ENCODE results near the gene CD58. TPM values are rescaled to one million over a fixed set of nuclear protein-coding genes. Genes with fewer than 3 reads are reported as not detected.
A peak's percentile ranks its signal among the peaks of the same experiment; 100 is the strongest.

CD58 gene
- total RNA-seq, 1 experiment from 2014 or later = 11.0 TPM

DNA sequence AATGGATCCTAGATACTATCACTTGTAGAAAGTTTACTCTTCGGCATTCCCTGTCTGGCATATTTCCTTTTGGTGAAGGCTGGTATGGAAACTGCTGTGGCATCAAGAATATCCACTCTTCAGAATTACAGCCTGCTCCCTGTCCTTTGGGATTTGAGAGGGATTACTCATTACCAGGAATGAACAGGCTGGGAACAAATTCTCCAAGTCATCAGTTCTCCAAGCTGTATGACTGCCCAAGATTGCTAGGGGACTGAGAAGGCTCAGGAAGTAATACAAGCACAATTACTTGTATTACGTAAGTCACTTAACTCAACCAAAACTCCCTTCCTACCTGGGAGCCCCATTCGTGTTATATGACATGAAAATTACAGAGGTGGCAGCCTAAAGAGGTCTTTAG, 49.6 kb downstream of the CD58 start:
- Mint-ChIP-seq H3K4me3 (ENCODE audit: unreplicated experiment) (no peak overlapping the region), H3K36me3 (ENCODE audit: insufficient read depth, unreplicated experiment) (no peaks in the 10 kb centered on the region), H3K9me3 (ENCODE audit: unreplicated experiment) (no peaks in the 10 kb centered on the region), H3K27me3 (ENCODE audit: insufficient read depth, unreplicated experiment) (no peaks in the 10 kb centered on the region), H3K4me1 (ENCODE audit: insufficient read depth, unreplicated experiment) (peaks cover 4% of the 10 kb centered on the region), H3K27ac (ENCODE audit: low read depth, unreplicated experiment) (no peak overlapping the region)
- BruUV-seq (replicated peaks) = no TSS peak
- ChIA-PET CTCF (interaction anchor here (1.5 kb wide), 1 partner anchor 36 kb away, joined by 6 read pairs; no protein-coding TSS in a partner anchor), POLR2A (no interaction called here)
- peak; percentile 61 for DNase-seq (ENCODE audit: unreplicated experiment)
- intact Hi-C loops (cut with micrococcal nuclease) = no loop called here
- TF ChIP-seq, protein P1, sequence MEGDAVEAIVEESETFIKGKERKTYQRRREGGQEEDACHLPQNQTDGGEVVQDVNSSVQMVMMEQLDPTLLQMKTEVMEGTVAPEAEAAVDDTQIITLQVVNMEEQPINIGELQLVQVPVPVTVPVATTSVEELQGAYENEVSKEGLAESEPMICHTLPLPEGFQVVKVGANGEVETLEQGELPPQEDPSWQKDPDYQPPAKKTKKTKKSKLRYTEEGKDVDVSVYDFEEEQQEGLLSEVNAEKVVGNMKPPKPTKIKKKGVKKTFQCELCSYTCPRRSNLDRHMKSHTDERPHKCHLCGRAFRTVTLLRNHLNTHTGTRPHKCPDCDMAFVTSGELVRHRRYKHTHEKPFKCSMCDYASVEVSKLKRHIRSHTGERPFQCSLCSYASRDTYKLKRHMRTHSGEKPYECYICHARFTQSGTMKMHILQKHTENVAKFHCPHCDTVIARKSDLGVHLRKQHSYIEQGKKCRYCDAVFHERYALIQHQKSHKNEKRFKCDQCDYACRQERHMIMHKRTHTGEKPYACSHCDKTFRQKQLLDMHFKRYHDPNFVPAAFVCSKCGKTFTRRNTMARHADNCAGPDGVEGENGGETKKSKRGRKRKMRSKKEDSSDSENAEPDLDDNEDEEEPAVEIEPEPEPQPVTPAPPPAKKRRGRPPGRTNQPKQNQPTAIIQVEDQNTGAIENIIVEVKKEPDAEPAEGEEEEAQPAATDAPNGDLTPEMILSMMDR (IDR thresholded peaks at IDR 0.05; ENCODE audit: unreplicated experiment) = no peak

DNA sequence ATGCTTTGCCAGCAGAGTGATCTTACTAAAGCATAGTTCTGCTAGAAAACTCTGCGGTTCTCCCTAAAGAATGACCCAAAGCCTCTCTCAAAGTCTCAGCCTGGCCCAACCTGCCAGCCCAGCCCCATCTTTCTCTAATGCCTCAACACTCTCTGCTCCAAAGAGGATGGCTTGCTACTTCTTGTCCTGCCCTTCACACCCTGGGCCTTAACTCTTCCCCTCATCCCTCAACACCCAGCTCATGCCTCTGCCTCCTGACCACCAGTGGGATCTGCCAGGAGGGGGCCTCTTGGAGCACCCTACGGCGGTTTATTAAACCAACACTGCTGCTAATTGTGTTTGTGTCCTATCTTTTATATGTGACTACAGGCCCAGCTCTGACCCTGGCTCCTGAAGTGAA, 52.4 kb downstream of the CD58 start:
- H3K27ac Mint-ChIP-seq (ENCODE audit: low read depth, unreplicated experiment) = no peak overlapping the region
- no peak overlapping the region for H3K4me3 Mint-ChIP-seq (ENCODE audit: unreplicated experiment)
- CTCF ChIA-PET = no interaction called here
- BruUV-seq (replicated peaks) = no TSS peak
- intact Hi-C loops (cut with micrococcal nuclease) = no loop called here
- no peaks in the 10 kb centered on the region for H3K9me3 Mint-ChIP-seq (ENCODE audit: unreplicated experiment)
- peaks cover 15% of the 10 kb centered on the region for H3K4me1 Mint-ChIP-seq (ENCODE audit: insufficient read depth, unreplicated experiment)
- TF ChIP-seq, protein P1 (IDR thresholded peaks at IDR 0.05; ENCODE audit: unreplicated experiment) = no peak
- peaks cover 6% of the 10 kb centered on the region for H3K36me3 Mint-ChIP-seq (ENCODE audit: insufficient read depth, unreplicated experiment)
- H3K27me3 Mint-ChIP-seq (ENCODE audit: insufficient read depth, unreplicated experiment) = no peaks in the 10 kb centered on the region
- DNase-seq (ENCODE audit: unreplicated experiment) = no peak
- POLR2A ChIA-PET = interaction anchor here (0.9 kb wide), 1 partner anchor 17 kb away, joined by 3 read pairs; no protein-coding TSS in a partner anchor

DNA sequence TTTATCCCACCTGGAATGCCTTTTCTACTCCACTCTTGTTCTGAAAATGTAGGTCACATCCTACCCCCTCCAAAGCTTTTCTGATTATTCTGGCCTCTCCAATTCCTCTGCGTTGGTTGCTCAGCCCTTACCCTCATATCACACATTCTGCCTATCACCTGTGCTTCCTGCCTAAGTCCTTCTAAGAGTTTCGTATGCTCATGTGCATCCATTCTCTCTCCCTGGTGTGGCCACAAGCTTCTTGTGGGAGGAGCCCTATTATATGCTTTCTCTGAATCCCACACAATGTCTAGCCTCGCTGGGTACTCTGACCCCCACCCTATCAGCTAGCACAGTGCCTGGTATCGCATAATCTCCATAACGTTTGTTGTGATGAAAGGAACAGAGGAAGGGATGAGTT, 54.2 kb downstream of the CD58 start:
- Mint-ChIP-seq H3K27me3 (ENCODE audit: insufficient read depth, unreplicated experiment) (no peaks in the 10 kb centered on the region), H3K4me1 (ENCODE audit: insufficient read depth, unreplicated experiment) (peaks cover 18% of the 10 kb centered on the region), H3K4me3 (ENCODE audit: unreplicated experiment) (no peak overlapping the region), H3K9me3 (ENCODE audit: unreplicated experiment) (peaks cover 4% of the 10 kb centered on the region), H3K36me3 (ENCODE audit: insufficient read depth, unreplicated experiment) (peaks cover 10% of the 10 kb centered on the region), H3K27ac (ENCODE audit: low read depth, unreplicated experiment) (no peak overlapping the region)
- DNase-seq (ENCODE audit: unreplicated experiment) = no peak
- intact Hi-C loops (cut with micrococcal nuclease) = no loop called here
- POLR2A ChIA-PET = interaction anchor here (0.8 kb wide), 1 partner anchor 21 kb away, joined by 4 read pairs; no protein-coding TSS in a partner anchor
- TF ChIP-seq, protein P1 (IDR thresholded peaks at IDR 0.05; ENCODE audit: unreplicated experiment) = no peak
- CTCF ChIA-PET = interaction anchor here (0.7 to 1.5 kb wide), 2 partner anchors 31 to 378 kb away, joined by 3 read pairs; no protein-coding TSS in a partner anchor
- BruUV-seq (replicated peaks) = no TSS peak

DNA sequence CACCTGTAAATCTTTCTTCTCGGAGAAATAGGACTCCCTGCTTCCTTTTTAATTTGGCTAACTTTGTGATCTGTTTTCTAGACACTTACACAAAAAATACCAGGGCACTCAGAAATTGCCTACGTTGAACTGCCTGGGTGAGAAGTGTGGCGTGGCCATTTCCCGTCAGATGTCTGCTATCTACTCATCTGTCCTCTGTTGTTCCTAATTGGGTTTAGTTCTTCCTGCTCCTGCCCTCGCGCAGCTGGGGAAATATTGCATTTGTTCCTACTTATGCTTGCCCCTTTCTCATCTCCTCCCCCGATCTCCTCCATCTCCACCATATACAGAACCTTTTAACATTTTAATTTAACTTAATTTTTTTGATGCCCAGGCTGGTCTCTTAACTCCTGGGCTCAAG, 55.1 kb downstream of the CD58 start:
- Mint-ChIP-seq H3K27ac (ENCODE audit: low read depth, unreplicated experiment) (peak overlapping the region; percentile 57), H3K36me3 (ENCODE audit: insufficient read depth, unreplicated experiment) (peaks cover 10% of the 10 kb centered on the region), H3K4me3 (ENCODE audit: unreplicated experiment) (no peak overlapping the region), H3K4me1 (ENCODE audit: insufficient read depth, unreplicated experiment) (peaks cover 23% of the 10 kb centered on the region), H3K27me3 (ENCODE audit: insufficient read depth, unreplicated experiment) (no peaks in the 10 kb centered on the region), H3K9me3 (ENCODE audit: unreplicated experiment) (peaks cover 10% of the 10 kb centered on the region)
- CTCF ChIA-PET = interaction anchor here (0.5 to 1.0 kb wide), 4 partner anchors 9 to 493 kb away, joined by 3 to 4 read pairs (median 3); no protein-coding TSS in a partner anchor
- no TSS peak for BruUV-seq (replicated peaks)
- intact Hi-C loops (cut with micrococcal nuclease) = no loop called here
- POLR2A ChIA-PET = interaction anchor here (0.8 kb wide), 1 partner anchor 22 kb away, joined by 4 read pairs; no protein-coding TSS in a partner anchor
- no peak for DNase-seq (ENCODE audit: unreplicated experiment)
- TF ChIP-seq, protein P1 (IDR thresholded peaks at IDR 0.05; ENCODE audit: unreplicated experiment) = no peak

All from MCF 10A (cell line).